HCT116 (cell line): ENCODE results near the gene MST1. TPM values are rescaled to one million over a fixed set of nuclear protein-coding genes. Genes with fewer than 3 reads are reported as not detected.
"Not testable (repeated sequence)": the region's sequence is repeated elsewhere in the genome, so short reads cannot be mapped to it uniquely, and the experiment has no call there.

ENCODE experiments used
- ATAC-seq: fragments of 200-7000 bp; cut with Tn5 transposase; 2 replicates; pipeline ENCODE4 v1.9.1; 2020; ENCODE audit warnings: mild to moderate bottlenecking, moderate library complexity
- BruUV-seq: library from RNA; stranded (reverse); fragments of 400-500 nt; replicated peaks from 2 replicates; lab custom pipeline; 2021; lab: Mats Ljungman, UMichigan
- CTCF ChIA-PET: fragments of 300-600 bp; sonication (Branson Sonifier 250); formaldehyde crosslinking; loops from one replicate; lab custom pipeline; 2021; ENCODE audit warnings: antibody characterized with exemption; lab: Charles Lee
- POLR2A ChIA-PET: fragments of 300-600, 350-600 bp; sonication (Branson Sonifier 250); formaldehyde crosslinking; loops from one replicate; lab custom pipeline; 2021; ENCODE audit warnings: antibody characterized with exemption; lab: Charles Lee
- RAD21 ChIA-PET, 2 experiments: fragments of 300-600 bp; sonication (Branson Sonifier 250); formaldehyde crosslinking; loops; one replicate each; lab custom pipeline; 2023; ENCODE audit warnings: low total read pairs in 2 of 2; ENCODE audit not compliant: uncharacterized antibody in 2 of 2, unreplicated experiment in 2 of 2, low non-redundant PET in 1 of 2; lab: Charles Lee
- DNase-seq: peaks from one replicate; pipeline ENCODE4 v3.0.0-alpha.2; 2010; ENCODE audit warnings: low read depth, low spot score
- H2AFZ ChIP-seq: fragments of 200-600 bp; shearing (Covaris generic), sonication (generic); 2 replicates; pipeline ENCODE4 v1.6.1; 2017; ENCODE audit warnings: low read depth, mixed run types, mixed read lengths, antibody characterized with exemption, low read length; ENCODE audit not compliant: poor library complexity, severe bottlenecking
- H3K27ac ChIP-seq: 2 replicates; pipeline ENCODE4 v1.5.1; 2012; ENCODE audit warnings: low read depth, low read length
- H3K27me3 ChIP-seq: fragments of 200-600 bp; sonication (generic); 2 replicates; pipeline ENCODE4 v1.6.1; 2016; ENCODE audit warnings: mixed run types, low read length, mixed read lengths; ENCODE audit not compliant: insufficient read depth
- H3K36me3 ChIP-seq, 2 experiments: fragments of 200-500 bp in 1 of 2; fragments of 200-600 bp in 1 of 2; sonication (Bioruptor generic) in 1 of 2; sonication (generic) in 1 of 2; 2 replicates each; pipeline versions ENCODE4 v1.5.1 to v1.6.1; 2014 to 2016; ENCODE audit warnings: low read length in 2 of 2, inconsistent platforms in 1 of 2, mixed read lengths in 1 of 2, mixed run types in 1 of 2; ENCODE audit not compliant: insufficient read depth in 2 of 2, control insufficient read depth in 1 of 2
- H3K4me1 ChIP-seq, 2 experiments: fragments of 200-600 bp in 1 of 2; sonication (generic) in 1 of 2; 2 replicates each; pipeline versions ENCODE4 v1.5.1 to v1.6.1; 2012 to 2017; ENCODE audit warnings: low read length in 2 of 2, inconsistent platforms in 1 of 2, mild to moderate bottlenecking in 1 of 2, mixed read lengths in 1 of 2, mixed run types in 1 of 2, moderate library complexity in 1 of 2; ENCODE audit not compliant: insufficient read depth in 2 of 2, control insufficient read depth in 1 of 2
- H3K4me2 ChIP-seq: fragments of 200-600 bp; sonication (generic); 2 replicates; pipeline ENCODE4 v1.6.1; 2017; ENCODE audit warnings: mixed run types, low read length, mixed read lengths
- H3K4me3 ChIP-seq, 2 experiments: fragments of 200-600 bp in 1 of 2; sonication (generic) in 1 of 2; replicated peaks in 1 of 2; 2 replicates each; pipeline ENCODE4 v1.5.1; 2011 to 2016; ENCODE audit warnings: low read length in 2 of 2, control low read depth in 1 of 2, low read depth in 1 of 2, mild to moderate bottlenecking in 1 of 2, mixed read lengths in 1 of 2, mixed run types in 1 of 2
- H3K79me2 ChIP-seq: fragments of 200-600 bp; sonication (generic); 2 replicates; pipeline ENCODE4 v1.6.1; 2017; ENCODE audit warnings: mild to moderate bottlenecking, mixed run types, low read length, moderate library complexity, mixed read lengths; ENCODE audit not compliant: insufficient read depth
- H3K9ac ChIP-seq: fragments of 200-600 bp; sonication (generic); 2 replicates; pipeline ENCODE4 v1.6.1; 2016; ENCODE audit warnings: low read length, mixed read lengths
- H3K9me2 ChIP-seq: fragments of 200-600 bp; sonication (generic), shearing (Covaris generic); 2 replicates; pipeline ENCODE4 v1.6.1; 2017; ENCODE audit warnings: mixed run types, mild to moderate bottlenecking, moderate library complexity; ENCODE audit not compliant: insufficient read depth
- H3K9me3 ChIP-seq, 2 experiments: fragments of 200-500 bp in 1 of 2; fragments of 200-600 bp in 1 of 2; sonication (Bioruptor generic) in 1 of 2; sonication (generic) in 1 of 2; 2 replicates each; pipeline ENCODE4 v1.6.1; 2014 to 2017; ENCODE audit warnings: low read length in 2 of 2, mixed read lengths in 2 of 2, inconsistent platforms in 1 of 2, low read depth in 1 of 2, mild to moderate bottlenecking in 1 of 2, mixed run types in 1 of 2, moderate library complexity in 1 of 2; ENCODE audit not compliant: control insufficient read depth in 1 of 2, insufficient read depth in 1 of 2
- H4K20me1 ChIP-seq: fragments of 200-600 bp; sonication (generic), shearing (Covaris generic); 2 replicates; pipeline ENCODE4 v1.6.1; 2017; ENCODE audit warnings: mixed run types, mild to moderate bottlenecking, moderate library complexity; ENCODE audit not compliant: insufficient read depth
- EGR1 ChIP-seq: IDR thresholded peaks from 2 replicates; pipeline ENCODE4 v1.6.1; 2012; ENCODE audit warnings: low read depth
- intact Hi-C: fragments of 100-400 bp; cut with micrococcal nuclease; formaldehyde crosslinking; loops from 2 replicates; pipeline ENCODE4 v1.10.0; 2022
- total RNA-seq: library from RNA; stranded (reverse); gene quantifications from one replicate; pipeline ENCODE4 v1.2.1, GENCODE V29; 2021; ENCODE audit not compliant: unreplicated experiment

The MST1 gene
- total RNA-seq, 1 experiment from 2014 or later: 15.4 TPM

DNA sequence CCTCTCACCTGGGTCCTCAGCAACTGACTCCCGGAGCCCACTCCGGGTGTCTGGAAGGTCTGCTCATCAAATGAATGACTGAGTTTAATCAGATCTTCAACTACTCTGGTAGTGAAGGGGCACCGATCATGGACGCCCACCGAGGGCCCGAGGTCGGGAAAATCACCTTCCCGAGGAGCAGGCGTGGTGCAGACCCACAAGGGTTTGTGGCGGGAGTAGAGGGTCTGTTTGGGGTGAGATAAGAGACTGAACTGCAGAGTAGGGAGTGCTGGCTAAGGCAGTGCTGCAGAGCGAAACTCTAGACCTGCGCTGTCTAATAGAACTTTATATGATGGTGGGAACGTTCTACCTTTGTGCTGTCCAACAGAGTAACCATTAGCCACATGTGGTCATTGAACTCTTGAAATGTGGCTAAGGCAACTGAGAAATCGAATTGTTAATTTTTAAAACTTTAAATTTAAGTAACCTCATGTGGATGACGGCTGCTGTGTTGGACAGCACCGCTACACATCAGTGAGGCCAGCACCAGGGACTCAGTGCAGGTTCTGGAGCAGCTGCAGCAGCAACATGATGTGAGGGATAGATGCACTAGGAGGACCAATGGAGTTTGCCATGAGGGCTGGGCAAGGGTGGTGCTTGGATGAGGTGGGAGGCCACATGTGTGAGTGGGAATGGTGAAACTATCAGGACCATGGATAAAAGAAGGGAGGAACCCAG lies 792 bp upstream of the MST1 start:
- H4K20me1 ChIP-seq, POLR2A ChIA-PET, H3K36me3 ChIP-seq, BruUV-seq, DNase-seq, CTCF ChIA-PET, RAD21 ChIA-PET, H3K9me2 ChIP-seq, H2AFZ ChIP-seq, H3K9me3 ChIP-seq: not testable (repeated sequence)
- H3K27ac ChIP-seq: peak overlapping the region; percentile 66
- H3K4me2 ChIP-seq: peak overlapping the region; percentile 87
- H3K9ac ChIP-seq: peak overlapping the region; percentile 91
- peaks cover 4 to 14% of the 10 kb centered on the region in 2 experiments; a peak in 3 of 4 replicates for H3K4me1 ChIP-seq
- peaks cover 17% of the 10 kb centered on the region for H3K79me2 ChIP-seq
- TF ChIP-seq EGR1: peak; percentile 46; the same call in 1 of the 2 replicates
- TF ChIP-seq, all 23 proteins: peak for 1; not testable (repeated sequence) for 22
- ATAC-seq, intact Hi-C loops, H3K27me3 ChIP-seq: not testable (repeated sequence)
- H3K4me3 ChIP-seq: peak overlapping the region; percentile 89 to 97

DNA sequence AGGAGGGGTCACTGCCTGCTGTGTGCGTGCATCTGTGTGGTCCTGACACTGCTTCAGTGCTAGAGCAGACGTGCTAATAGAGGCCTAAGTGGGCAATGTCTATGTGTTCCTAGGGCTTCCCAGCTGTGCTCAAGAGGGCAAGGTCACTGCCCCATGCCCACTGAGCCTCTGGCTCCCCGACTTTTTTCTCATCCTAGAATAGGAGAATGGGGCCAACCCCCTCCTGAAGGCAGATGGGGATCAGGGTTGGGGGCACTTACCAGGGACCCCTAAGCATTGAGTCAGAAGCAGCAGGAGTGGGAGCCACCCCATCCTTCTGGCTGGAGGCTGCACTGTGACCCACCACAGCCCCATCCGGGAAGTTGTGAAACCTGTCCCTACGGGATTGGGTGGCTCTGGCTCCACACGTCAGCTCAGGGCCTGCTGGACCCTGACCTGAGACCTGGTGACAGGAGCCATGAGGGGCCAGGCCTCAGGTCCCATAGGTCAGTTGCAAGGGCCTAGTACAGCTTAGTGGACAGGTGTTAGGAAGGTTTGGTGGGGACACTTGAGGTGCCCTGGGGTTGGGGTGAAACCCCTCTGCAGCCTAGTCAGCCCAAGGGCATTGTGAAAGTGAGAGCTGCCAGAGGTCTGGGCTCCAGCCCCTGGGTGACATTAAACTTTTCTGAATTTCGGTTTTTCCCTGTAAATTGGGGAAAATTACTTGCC lies 782 bp downstream of the MST1 start:
- H3K4me3 ChIP-seq: peak overlapping the region; percentile 89 to 97
- H3K9me2 ChIP-seq, H3K9me3 ChIP-seq, H4K20me1 ChIP-seq, DNase-seq, intact Hi-C loops, H2AFZ ChIP-seq, BruUV-seq, H3K36me3 ChIP-seq, POLR2A ChIA-PET, RAD21 ChIA-PET, H3K27me3 ChIP-seq, CTCF ChIA-PET: not testable (repeated sequence)
- peaks cover 15% of the 10 kb centered on the region for H3K79me2 ChIP-seq
- peak overlapping the region; percentile 91 for H3K9ac ChIP-seq
- H3K27ac ChIP-seq: peak overlapping the region; percentile 66
- H3K4me1 ChIP-seq: peaks cover 4 to 14% of the 10 kb centered on the region in 2 experiments; a peak in 3 of 4 replicates
- H3K4me2 ChIP-seq: peak overlapping the region; percentile 87
- peak; percentile 2; the same call in 1 of the 2 replicates for ATAC-seq

DNA sequence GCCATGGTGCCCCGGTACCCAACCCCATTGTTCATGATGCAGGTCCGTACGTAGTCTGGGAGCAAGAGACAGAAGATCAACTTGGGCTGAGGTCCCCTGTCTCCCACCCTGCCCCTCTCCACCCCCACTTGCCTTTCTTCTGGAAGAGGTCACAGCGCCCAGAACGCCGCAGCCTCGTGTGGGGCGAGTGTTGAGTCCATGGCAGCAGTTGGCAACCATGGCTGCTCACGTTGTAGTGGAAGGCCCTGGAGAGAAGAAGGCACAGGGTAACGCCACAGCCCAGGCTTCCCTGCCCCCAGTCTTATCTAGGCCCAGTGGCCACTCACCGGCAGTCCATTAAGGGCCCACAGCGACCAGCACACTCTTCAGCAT lies 1.9 kb downstream of the MST1 start:
- POLR2A ChIA-PET, H3K27me3 ChIP-seq, H3K4me2 ChIP-seq, DNase-seq, RAD21 ChIA-PET, ATAC-seq, H3K27ac ChIP-seq, H4K20me1 ChIP-seq, H2AFZ ChIP-seq, BruUV-seq, intact Hi-C loops, CTCF ChIA-PET, H3K9me2 ChIP-seq, H3K9me3 ChIP-seq, H3K9ac ChIP-seq, H3K4me3 ChIP-seq: not testable (repeated sequence)
- peaks cover 4 to 14% of the 10 kb centered on the region in 2 experiments; a peak in 3 of 4 replicates for H3K4me1 ChIP-seq
- peaks cover 3 to 12% of the 10 kb centered on the region in 2 experiments; a peak in 2 of 4 replicates for H3K36me3 ChIP-seq
- peaks cover 15% of the 10 kb centered on the region for H3K79me2 ChIP-seq

DNA sequence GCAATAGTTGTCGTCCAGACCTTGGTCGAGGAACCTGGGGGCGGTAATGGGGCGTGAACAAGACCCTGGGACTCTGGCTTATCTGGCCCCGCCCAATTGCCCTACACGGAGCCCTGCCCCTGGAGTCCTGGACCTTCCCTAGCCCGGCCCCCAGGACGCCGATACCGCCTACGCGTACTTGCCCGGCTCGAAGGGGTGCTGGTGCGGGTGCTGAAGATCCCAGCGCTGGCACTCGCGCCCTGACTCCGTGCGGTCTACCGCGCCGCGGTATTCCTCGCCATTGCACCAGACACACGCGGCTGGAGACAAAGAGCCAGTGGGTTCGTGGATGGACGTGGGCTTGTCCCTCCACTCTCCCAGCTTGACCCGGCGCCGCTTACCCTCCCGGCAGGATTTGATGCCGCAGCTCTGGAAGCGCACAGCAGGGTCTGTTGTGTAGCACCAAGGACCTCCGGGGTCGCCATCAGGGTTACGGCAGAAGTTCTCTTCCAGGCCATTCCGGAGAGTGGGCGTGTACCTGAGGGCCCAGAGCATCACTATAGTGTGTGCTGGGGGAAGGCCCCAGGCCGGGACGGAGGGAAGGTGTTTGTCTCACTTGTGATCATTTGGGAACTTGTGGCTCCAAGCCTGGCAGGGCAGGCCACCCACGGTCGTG lies 2.4 kb downstream of the MST1 start:
- H3K27me3 ChIP-seq, DNase-seq, BruUV-seq, H2AFZ ChIP-seq, H3K9me2 ChIP-seq, POLR2A ChIA-PET, CTCF ChIA-PET, H3K4me3 ChIP-seq, H4K20me1 ChIP-seq, H3K9ac ChIP-seq, H3K27ac ChIP-seq, H3K4me2 ChIP-seq, ATAC-seq, RAD21 ChIA-PET, H3K9me3 ChIP-seq, intact Hi-C loops: not testable (repeated sequence)
- peaks cover 4 to 12% of the 10 kb centered on the region in 2 experiments; a peak in 2 of 4 replicates for H3K36me3 ChIP-seq
- H3K79me2 ChIP-seq: peaks cover 15% of the 10 kb centered on the region
- peaks cover 4 to 14% of the 10 kb centered on the region in 2 experiments; a peak in 3 of 4 replicates for H3K4me1 ChIP-seq
